GM08714 (cell line): ENCODE results near the gene IBTK.
"Not testable (repeated sequence)": the region's sequence is repeated elsewhere in the genome, so short reads cannot be mapped to it uniquely, and the experiment has no call there.

Source experiments
- H3K4me3 ChIP-seq: fragments of 200-500 bp; sonication (Bioruptor generic); 2 replicates; pipeline ENCODE4 v1.5.1; 2014; ENCODE audit warnings: mild to moderate bottlenecking, low read length, inconsistent platforms
- ZNF274 ChIP-seq: IDR thresholded peaks from 2 replicates; pipeline ENCODE4 v1.6.1; 2012; ENCODE audit warnings: mild to moderate bottlenecking, low read depth, low read length

The IBTK gene

GRCh38 chr6:82176616-82177015 is 70.9 kb downstream of the IBTK start:
- TF ChIP-seq ZNF274: no peak
- H3K4me3 ChIP-seq: no peak overlapping the region

GRCh38 chr6:82172594-82172993 is 75.0 kb downstream of the IBTK start:
- TF ChIP-seq ZNF274: no peak
- H3K4me3 ChIP-seq: no peak overlapping the region

- H3K4me3 ChIP-seq: no peak overlapping the region
- no peak for TF ChIP-seq ZNF274
Observed at GRCh38 chr6:82169138-82169876, 78.2 kb downstream of the IBTK start.

- TF ChIP-seq ZNF274: no peak
- no peak overlapping the region for H3K4me3 ChIP-seq
Observed at GRCh38 chr6:82166493-82166892, 81.1 kb downstream of the IBTK start.

- no peak overlapping the region for H3K4me3 ChIP-seq
- TF ChIP-seq ZNF274: no peak
Observed at GRCh38 chr6:82160255-82160990, 87.1 kb downstream of the IBTK start.

GRCh38 chr6:82152786-82153185 is 94.8 kb downstream of the IBTK start:
- H3K4me3 ChIP-seq: not testable (repeated sequence)

- not testable (repeated sequence) for H3K4me3 ChIP-seq
Observed at GRCh38 chr6:82151147-82151546, 96.4 kb downstream of the IBTK start.

- no peak for TF ChIP-seq ZNF274
- no peak overlapping the region for H3K4me3 ChIP-seq
Observed at GRCh38 chr6:82145926-82146452, 101.6 kb downstream of the IBTK start.

GRCh38 chr6:82144852-82145340 is 102.6 kb downstream of the IBTK start:
- no peak overlapping the region for H3K4me3 ChIP-seq
- TF ChIP-seq ZNF274: no peak

GRCh38 chr6:82144007-82144851 is 103.3 kb downstream of the IBTK start:
- H3K4me3 ChIP-seq: peak overlapping the region; percentile 35; the same call in 1 of the 2 replicates
- no peak for TF ChIP-seq ZNF274

GRCh38 chr6:82143041-82143481 is 104.5 kb downstream of the IBTK start:
- no peak overlapping the region for H3K4me3 ChIP-seq
- TF ChIP-seq ZNF274: no peak

GRCh38 chr6:82142524-82142923 is 105.0 kb downstream of the IBTK start:
- TF ChIP-seq ZNF274: no peak

GRCh38 chr6:82138075-82138791 is 109.3 kb downstream of the IBTK start:
- no peak overlapping the region for H3K4me3 ChIP-seq
- no peak for TF ChIP-seq ZNF274

More at GRCh38 chr6:82142524-82142923, 105.0 kb downstream of the IBTK start:
- H3K4me3 ChIP-seq: no peak overlapping the region
